Common myeloid progenitor, CD34-positive (primary cell): ENCODE measurements around the gene NGB.
A peak's percentile ranks its signal among the peaks of the same experiment; 100 is the strongest.

Source experiments
- CTCF ChIA-PET: fragments of 350-600 bp; sonication (Branson Sonifier 250); formaldehyde crosslinking; loops from one replicate; lab custom pipeline; 2021; ENCODE audit warnings: antibody characterized with exemption; lab: Charles Lee
- POLR2A ChIA-PET: fragments of 350-600 bp; sonication (Branson Sonifier 250); formaldehyde crosslinking; loops from one replicate; lab custom pipeline; 2021; ENCODE audit warnings: antibody characterized with exemption; lab: Charles Lee
- DNase-seq, 3 donors: peaks; one replicate each; pipeline versions ENCODE4 v3.0.0 to v3.0.0-alpha.2; 2013
- H3K27ac ChIP-seq, 2 experiments: 1 replicate in 1 of 2; 2 replicates in 1 of 2; pipeline ENCODE4 v1.7.0; 2013; ENCODE audit warnings: inconsistent platforms in 2 of 2, low read length in 2 of 2, mild to moderate bottlenecking in 2 of 2, low read depth in 1 of 2, moderate library complexity in 1 of 2; ENCODE audit not compliant: severe bottlenecking in 2 of 2, insufficient read depth in 1 of 2, poor library complexity in 1 of 2
- H3K27me3 ChIP-seq, 5 experiments: replicated peaks in 2 of 5; 1 replicate in 3 of 5; 2 replicates in 2 of 5; pipeline versions ENCODE4 v1.6.1 to v1.7.0; 2013; ENCODE audit warnings: low read length in 4 of 5, mild to moderate bottlenecking in 2 of 5, moderate library complexity in 2 of 5, inconsistent platforms in 1 of 5; ENCODE audit not compliant: insufficient read depth in 5 of 5, control insufficient read depth in 4 of 5
- H3K36me3 ChIP-seq, 4 experiments: 1 replicate in 2 of 4; 2 replicates in 2 of 4; pipeline versions ENCODE4 v1.6.1 to v1.7.0; 2013; ENCODE audit warnings: low read length in 3 of 4, control low read depth in 1 of 4, mild to moderate bottlenecking in 1 of 4; ENCODE audit not compliant: control insufficient read depth in 4 of 4, insufficient read depth in 4 of 4
- H3K4me1 ChIP-seq, 4 experiments: 1 replicate in 3 of 4; 2 replicates in 1 of 4; pipeline versions ENCODE4 v1.6.1 to v1.7.1; 2013; ENCODE audit warnings: low read length in 3 of 4, mild to moderate bottlenecking in 3 of 4, control low read depth in 1 of 4, inconsistent platforms in 1 of 4, moderate library complexity in 1 of 4; ENCODE audit not compliant: control insufficient read depth in 4 of 4, insufficient read depth in 4 of 4; ENCODE audit errors: control extremely low read depth in 1 of 4
- H3K4me3 ChIP-seq, 7 experiments: 1 replicate in 4 of 7; 2 replicates in 3 of 7; pipeline versions ENCODE4 v1.5.1 to v1.7.0; 2013; ENCODE audit warnings: mild to moderate bottlenecking in 7 of 7, low read length in 6 of 7, moderate library complexity in 6 of 7, inconsistent platforms in 2 of 7, low read depth in 2 of 7, control low read depth in 1 of 7; ENCODE audit not compliant: insufficient read depth in 4 of 7, control insufficient read depth in 1 of 7; ENCODE audit errors: extremely low read depth in 1 of 7
- H3K9me3 ChIP-seq, 5 experiments: 1 replicate in 4 of 5; 2 replicates in 1 of 5; pipeline versions ENCODE4 v1.6.1 to v1.7.1; 2013; ENCODE audit warnings: low read length in 4 of 5, mild to moderate bottlenecking in 2 of 5, inconsistent platforms in 1 of 5, low read depth in 1 of 5, moderate library complexity in 1 of 5; ENCODE audit not compliant: control insufficient read depth in 4 of 5, insufficient read depth in 2 of 5; ENCODE audit errors: control extremely low read depth in 1 of 5
- WGBS: methylation state at CpG from one replicate; pipeline ENCODE4 v1.1.5; 2013; ENCODE audit not compliant: insufficient coverage; 5-methylcytosine and 5-hydroxymethylcytosine counted together

Gene NGB

GRCh38 chr14:77243853-77244252 lies 27.2 kb downstream of the NGB start:
- ChIA-PET CTCF (no interaction called here), POLR2A (no interaction called here)
- H3K36me3 ChIP-seq, result no peaks in the 10 kb centered on the region
- no peaks in the 10 kb centered on the region for H3K9me3 ChIP-seq
- peaks cover 2 to 23% (median 18%) of the 10 kb centered on the region in 4 experiments for H3K4me1 ChIP-seq
- H3K27ac ChIP-seq, result no peak overlapping the region
- no peaks in the 10 kb centered on the region for H3K27me3 ChIP-seq
- peak in 2 of 3 donors; percentile 37 to 47 for DNase-seq
- 80% methylated on average over 3 of the region's 4 CpGs for WGBS
- H3K4me3 ChIP-seq, result no peak overlapping the region

- Histone ChIP-seq H3K27me3 (no peaks in the 10 kb centered on the region), H3K36me3 (no peaks in the 10 kb centered on the region), H3K4me3 (no peak overlapping the region), H3K27ac (no peak overlapping the region), H3K9me3 (no peaks in the 10 kb centered on the region), H3K4me1 (peaks cover 2 to 23% (median 18%) of the 10 kb centered on the region in 4 experiments)
- CTCF ChIA-PET, result interaction anchor here (1.0 kb wide), 1 partner anchor 26 kb away, joined by 3 read pairs; no protein-coding TSS in a partner anchor
- 19% methylated on average over 4 of the region's 12 CpGs for WGBS
- DNase-seq, result peak; percentile 67 to 93 (median 87)
- POLR2A ChIA-PET, result no interaction called here
Observed at GRCh38 chr14:77242752-77243151, 28.3 kb downstream of the NGB start.

- Histone ChIP-seq H3K9me3 (no peaks in the 10 kb centered on the region), H3K36me3 (no peaks in the 10 kb centered on the region), H3K27me3 (no peaks in the 10 kb centered on the region), H3K27ac (no peak overlapping the region), H3K4me1 (peaks cover 2 to 23% (median 18%) of the 10 kb centered on the region in 4 experiments), H3K4me3 (no peak overlapping the region)
- ChIA-PET CTCF (interaction anchor here (1.0 to 1.3 kb wide), 2 partner anchors 27 to 57 kb away, joined by 3 read pairs; no protein-coding TSS in a partner anchor), POLR2A (no interaction called here)
- DNase-seq, result peak in 2 of 3 donors; percentile 41 to 51
- WGBS, result 78% methylated on average over 2 of the region's 2 CpGs
Observed at GRCh38 chr14:77241955-77242354, 29.1 kb downstream of the NGB start.

GRCh38 chr14:77240336-77240915 lies 30.6 kb downstream of the NGB start:
- peak in 1 of 3 donors; percentile 24 for DNase-seq
- 96% methylated on average over 13 of the region's 15 CpGs for WGBS
- H3K27me3 ChIP-seq, result no peaks in the 10 kb centered on the region
- CTCF ChIA-PET, result interaction anchor here (0.7 kb wide), 1 partner anchor 61 kb away, joined by 3 read pairs; no protein-coding TSS in a partner anchor
- H3K4me3 ChIP-seq, result no peak overlapping the region
- H3K4me1 ChIP-seq, result peaks cover 2 to 23% (median 18%) of the 10 kb centered on the region in 4 experiments
- H3K9me3 ChIP-seq, result no peaks in the 10 kb centered on the region
- POLR2A ChIA-PET, result no interaction called here
- no peaks in the 10 kb centered on the region for H3K36me3 ChIP-seq
- no peak overlapping the region for H3K27ac ChIP-seq

GRCh38 chr14:77239412-77239811 lies 31.6 kb downstream of the NGB start:
- peaks cover 2 to 23% (median 18%) of the 10 kb centered on the region in 4 experiments for H3K4me1 ChIP-seq
- H3K36me3 ChIP-seq, result no peaks in the 10 kb centered on the region
- POLR2A ChIA-PET, result no interaction called here
- no peak for DNase-seq
- H3K4me3 ChIP-seq, result no peak overlapping the region
- CTCF ChIA-PET, result interaction anchor here (0.9 to 1.3 kb wide), 3 partner anchors 14 to 26 kb away, joined by 3 to 4 read pairs (median 4); no protein-coding TSS in a partner anchor
- no peaks in the 10 kb centered on the region for H3K27me3 ChIP-seq
- H3K27ac ChIP-seq, result no peak overlapping the region
- H3K9me3 ChIP-seq, result no peaks in the 10 kb centered on the region
- 98% methylated on average over 11 of the region's 16 CpGs for WGBS

- 92% methylated on average over 3 of the region's 4 CpGs for WGBS
Observed at GRCh38 chr14:77238996-77239395, 32.0 kb downstream of the NGB start.

GRCh38 chr14:77238356-77238755 lies 32.6 kb downstream of the NGB start:
- peaks cover 0 to 20% (median 13%) of the 10 kb centered on the region in 4 experiments for H3K4me1 ChIP-seq
- no peaks in the 10 kb centered on the region for H3K9me3 ChIP-seq
- H3K4me3 ChIP-seq, result no peak overlapping the region
- no peak overlapping the region for H3K27ac ChIP-seq
- CTCF ChIA-PET, result interaction anchor here (1.1 to 1.4 kb wide), 6 partner anchors 13 to 62 kb away, joined by 3 to 4 read pairs (median 4); no protein-coding TSS in a partner anchor
- H3K36me3 ChIP-seq, result no peaks in the 10 kb centered on the region
- 93% methylated on average over 3 of the region's 3 CpGs for WGBS
- DNase-seq, result no peak
- no peaks in the 10 kb centered on the region for H3K27me3 ChIP-seq
- POLR2A ChIA-PET, result no interaction called here

More at GRCh38 chr14:77238996-77239395, 32.0 kb downstream of the NGB start:
- DNase-seq, result no peak
- Histone ChIP-seq H3K27me3 (no peaks in the 10 kb centered on the region), H3K27ac (no peak overlapping the region), H3K4me3 (no peak overlapping the region), H3K9me3 (no peaks in the 10 kb centered on the region), H3K36me3 (no peaks in the 10 kb centered on the region), H3K4me1 (peaks cover 2 to 23% (median 16%) of the 10 kb centered on the region in 4 experiments)
- ChIA-PET CTCF (interaction anchor here (0.6 to 1.3 kb wide), 3 partner anchors 11 to 22 kb away, joined by 4 read pairs; no protein-coding TSS in a partner anchor), POLR2A (no interaction called here)
